IMR-90 (cell line): ENCODE results near the gene SMARCAD1. TPM values are rescaled to one million over a fixed set of nuclear protein-coding genes. Genes with fewer than 3 reads are reported as not detected.

Source experiments
- ATAC-seq: fragments of 200-7000 bp; cut with Tn5 transposase; 2 replicates; pipeline ENCODE4 v1.9.1; 2020; ENCODE audit warnings: low read depth, mild to moderate bottlenecking, moderate library complexity
- BruUV-seq: library from RNA; stranded (reverse); fragments of 400-500 nt; replicated peaks from 2 replicates; lab custom pipeline; 2021; lab: Mats Ljungman, UMichigan
- CTCF ChIA-PET: fragments of 300-600 bp; formaldehyde crosslinking; extraction: SDS; loops from one replicate; lab custom pipeline; 2021; ENCODE audit warnings: antibody characterized with exemption; lab: Yijun Ruan, JAX
- POLR2A ChIA-PET: fragments of 300-600 bp; sonication (Branson Sonifier 250); formaldehyde crosslinking; loops from one replicate; lab custom pipeline; 2022; ENCODE audit warnings: antibody characterized with exemption; ENCODE audit not compliant: unreplicated experiment; lab: Charles Lee
- DNase-seq: peaks from one replicate; pipeline ENCODE4 v3.0.0; 2013
- H2AFZ ChIP-seq: replicated peaks from 2 replicates; pipeline ENCODE3; 2013; ENCODE audit warnings: low read length, mild to moderate bottlenecking; ENCODE audit not compliant: poor library complexity
- H2AK5ac ChIP-seq: 2 replicates; pipeline ENCODE4 v1.6.1; 2013; ENCODE audit warnings: low read depth, low read length, inconsistent platforms
- H2AK9ac ChIP-seq: replicated peaks from 2 replicates; pipeline ENCODE3; 2013; ENCODE audit warnings: mild to moderate bottlenecking, low read depth, low read length, moderate library complexity; ENCODE audit not compliant: poor library complexity
- H2BK120ac ChIP-seq: 2 replicates; pipeline ENCODE4 v1.6.1; 2013; ENCODE audit warnings: low read depth, low read length, inconsistent platforms
- H2BK15ac ChIP-seq: 3 replicates; pipeline ENCODE4 v1.6.1; 2013; ENCODE audit warnings: low read depth, low read length, inconsistent platforms
- H2BK20ac ChIP-seq: 2 replicates; pipeline ENCODE4 v1.6.1; 2013; ENCODE audit warnings: low read depth, mild to moderate bottlenecking, inconsistent platforms, low read length, moderate library complexity
- H2BK5ac ChIP-seq: 2 replicates; pipeline ENCODE4 v1.6.1; 2013; ENCODE audit warnings: mild to moderate bottlenecking, low read depth, low read length, inconsistent platforms; ENCODE audit not compliant: poor library complexity, severe bottlenecking
- H3K14ac ChIP-seq: replicated peaks from 2 replicates; pipeline ENCODE4 v1.6.1; 2013; ENCODE audit warnings: low read depth, low read length, inconsistent platforms
- H3K18ac ChIP-seq: 2 replicates; pipeline ENCODE4 v1.6.1; 2013; ENCODE audit warnings: low read depth, low read length, control low read depth
- H3K23ac ChIP-seq: 2 replicates; pipeline ENCODE4 v1.6.1; 2013; ENCODE audit warnings: low read depth, low read length, inconsistent platforms
- H3K27ac ChIP-seq: 2 replicates; pipeline ENCODE4 v1.5.1; 2013; ENCODE audit warnings: mild to moderate bottlenecking, control low read depth, low read length; ENCODE audit not compliant: insufficient read depth
- H3K27me3 ChIP-seq: 2 replicates; pipeline ENCODE4 v1.6.1; 2013; ENCODE audit warnings: low read length; ENCODE audit not compliant: control insufficient read depth, insufficient read depth
- H3K36me3 ChIP-seq: 2 replicates; pipeline ENCODE4 v1.6.1; 2013; ENCODE audit warnings: low read length, mixed read lengths; ENCODE audit not compliant: control insufficient read depth, insufficient read depth
- H3K4ac ChIP-seq: 2 replicates; pipeline ENCODE4 v1.6.1; 2013; ENCODE audit warnings: low read depth, low read length, inconsistent platforms
- H3K4me1 ChIP-seq: 2 replicates; pipeline ENCODE4 v1.6.1; 2013; ENCODE audit warnings: low read length, mixed read lengths; ENCODE audit not compliant: control insufficient read depth, insufficient read depth
- H3K4me2 ChIP-seq: 2 replicates; pipeline ENCODE4 v1.6.1; 2013; ENCODE audit warnings: low read depth, mild to moderate bottlenecking, control low read depth, low read length, moderate library complexity
- H3K4me3 ChIP-seq: 2 replicates; pipeline ENCODE4 v1.5.1; 2013; ENCODE audit warnings: low read depth, mild to moderate bottlenecking, control low read depth, low read length, moderate library complexity; ENCODE audit not compliant: insufficient read depth
- H3K56ac ChIP-seq: 2 replicates; pipeline ENCODE4 v1.6.1; 2013; ENCODE audit warnings: low read length, inconsistent platforms; ENCODE audit not compliant: insufficient read depth; ENCODE audit errors: extremely low read depth
- H3K79me1 ChIP-seq, 2 experiments: 2 replicates each; pipeline ENCODE4 v1.6.1; 2013; ENCODE audit warnings: low read length in 2 of 2, inconsistent platforms in 1 of 2, low read depth in 1 of 2
- H3K9ac ChIP-seq: 2 replicates; pipeline ENCODE4 v1.6.1; 2013; ENCODE audit warnings: low read depth, low read length, control low read depth
- H3K9me1 ChIP-seq: 2 replicates; pipeline ENCODE4 v1.6.1; 2013; ENCODE audit warnings: low read length, inconsistent platforms; ENCODE audit not compliant: insufficient read depth
- H3K9me3 ChIP-seq: 2 replicates; pipeline ENCODE4 v1.6.1; 2013; ENCODE audit warnings: low read length; ENCODE audit not compliant: control insufficient read depth, insufficient read depth
- H4K20me1 ChIP-seq: 2 replicates; pipeline ENCODE4 v1.6.1; 2013; ENCODE audit warnings: low read length, inconsistent platforms; ENCODE audit not compliant: insufficient read depth
- H4K5ac ChIP-seq: 2 replicates; pipeline ENCODE4 v1.6.1; 2013; ENCODE audit warnings: mild to moderate bottlenecking, low read depth, low read length, control low read depth
- H4K8ac ChIP-seq, 2 experiments: 2 replicates each; pipeline ENCODE4 v1.6.1; 2013; ENCODE audit warnings: low read depth in 2 of 2, low read length in 2 of 2, control low read depth in 1 of 2, inconsistent platforms in 1 of 2
- H4K91ac ChIP-seq: 2 replicates; pipeline ENCODE4 v1.6.1; 2013; ENCODE audit warnings: low read depth, low read length, inconsistent platforms; ENCODE audit not compliant: insufficient read depth
- CHD1 ChIP-seq: IDR thresholded peaks from 2 replicates; pipeline ENCODE4 v1.6.1; 2012; ENCODE audit warnings: low read depth, low read length, improper control_type of control experiment
- SMC3 ChIP-seq: fragments of 150-350 bp; IDR thresholded peaks from 2 replicates; pipeline ENCODE4 v1.6.1; 2016; ENCODE audit warnings: low read depth, mild to moderate bottlenecking, antibody characterized with exemption, low read length, moderate library complexity
- WGBS, 2 experiments: methylation state at CpG; one replicate each; pipeline versions ENCODE4 v1.1.5 to v1.1.7; 2013; ENCODE audit warnings: missing lambda C conversion rate in 2 of 2; ENCODE audit not compliant: insufficient read length in 1 of 2; ENCODE audit errors: extremely low coverage in 2 of 2; 5-methylcytosine and 5-hydroxymethylcytosine counted together
- dilution Hi-C: fragments of 300-500 bp; cut with HindIII; formaldehyde crosslinking; loops from one replicate; pipeline ENCODE4 v1.14.3; 2018; ENCODE audit warnings: low sequenced_read_pairs; ENCODE audit not compliant: unreplicated experiment
- in situ Hi-C: fragments of 300-500 bp; cut with MboI; formaldehyde crosslinking; loops from 3 replicates; pipeline ENCODE4 v1.14.3; 2019; ENCODE audit warnings: low sequenced_read_pairs, inconsistent platforms, mixed read lengths
- intact Hi-C: fragments of 100-400 bp; cut with micrococcal nuclease; formaldehyde crosslinking; loops from 2 replicates; pipeline ENCODE4 v1.10.0; 2022
- polyA plus RNA-seq, 3 experiments: library from polyadenylated mRNA; depleted of rRNA; stranded (reverse); fragments of >200 nt; gene quantifications; 2 replicates each; pipeline ENCODE4 v1.2.3, GENCODE V29; 2012; ENCODE audit warnings: low replicate concordance in 1 of 3
- total RNA-seq: library from RNA; depleted of rRNA; stranded (reverse); fragments of >200 nt; gene quantifications from 2 replicates; pipeline ENCODE4 v1.2.3, GENCODE V29; 2012

The SMARCAD1 gene
- total and polyA plus RNA-seq, 2 of the 4 experiments (the other 2 are of a cell fraction) = 12.3 to 35.3 TPM

- no peak overlapping the region for H3K23ac ChIP-seq
- in situ Hi-C loops (no loop called here), dilution Hi-C loops (no loop called here), intact Hi-C loops (no loop called here)
- H2AFZ ChIP-seq = no peak overlapping the region
- H3K27ac ChIP-seq = no peak overlapping the region
- no peak overlapping the region for H2BK20ac ChIP-seq
- no peak overlapping the region for H4K8ac ChIP-seq
- H3K9ac ChIP-seq = no peak overlapping the region
- ATAC-seq (peak; percentile 60), DNase-seq (peak; percentile 7)
- no peak overlapping the region for H3K56ac ChIP-seq
- no peak overlapping the region for H4K5ac ChIP-seq
- no peak overlapping the region for H3K4me3 ChIP-seq
- no peak overlapping the region for H4K91ac ChIP-seq
- 0 out of 2 replicates have a peak, but pooled peaks cover 4% of the 10 kb centered on the region for H4K20me1 ChIP-seq
- no peak overlapping the region for H3K14ac ChIP-seq
- peaks cover 5 to 6% of the 10 kb centered on the region in 2 experiments; a peak in 2 of 4 replicates for H3K79me1 ChIP-seq
- H3K4me2 ChIP-seq = no peak overlapping the region
- BruUV-seq = no TSS peak
- H3K36me3 ChIP-seq = peaks cover 11% of the 10 kb centered on the region
- POLR2A ChIA-PET = no interaction called here
- H2BK15ac ChIP-seq = no peak overlapping the region
- no peak for TF ChIP-seq SMC3
- no peak for TF ChIP-seq CHD1
- H3K9me1 ChIP-seq = 0 out of 2 replicates have a peak, but pooled peaks cover 10% of the 10 kb centered on the region
- H3K4ac ChIP-seq = no peak overlapping the region
- no peaks in the 10 kb centered on the region for H3K4me1 ChIP-seq
- no peak overlapping the region for H2AK9ac ChIP-seq
- WGBS, 2 experiments = no CpG with 5 or more reads among the region's 2 CpGs
- no peak overlapping the region for H2AK5ac ChIP-seq
- H2BK5ac ChIP-seq = no peak overlapping the region
- H3K27me3 ChIP-seq = no peaks in the 10 kb centered on the region
- CTCF ChIA-PET = no interaction called here
- no peak overlapping the region for H3K18ac ChIP-seq
- H3K9me3 ChIP-seq = no peaks in the 10 kb centered on the region
- H2BK120ac ChIP-seq = no peak overlapping the region
These were observed 63.6 kb downstream of the SMARCAD1 start for GRCh38 chr4:94271248-94271647.
